ENCODE measurements around the gene MST1R.
A peak's percentile ranks its signal among the peaks of the same experiment; 100 is the strongest.

DNA sequence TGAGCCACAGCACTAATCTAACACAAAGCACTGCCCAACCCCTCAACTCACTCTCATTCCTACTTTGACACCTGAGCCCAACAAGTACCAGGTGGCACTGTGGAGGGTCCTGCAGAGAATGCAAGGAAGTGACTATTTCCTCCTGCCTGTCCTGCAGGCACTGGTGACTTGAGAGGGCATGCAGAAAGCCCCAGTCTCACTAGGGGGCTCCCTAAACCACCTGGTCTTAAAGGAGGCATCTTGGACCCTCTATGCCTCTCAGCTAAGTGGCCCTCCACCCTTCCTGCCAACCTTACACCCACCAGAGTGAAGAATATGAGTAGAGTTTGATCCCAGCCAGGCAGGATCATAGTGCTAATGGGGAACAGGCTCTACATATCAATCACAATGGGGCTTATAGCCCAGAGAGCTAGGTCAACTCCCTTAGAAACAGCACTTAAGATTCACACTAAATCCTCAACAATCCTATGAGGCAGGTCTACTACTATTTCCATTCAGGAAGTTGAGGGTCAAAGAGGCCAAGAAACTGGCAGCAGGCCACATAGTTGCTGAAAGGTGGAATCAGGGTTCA is 62.5 kb downstream of the MST1R start:
- TF ChIP-seq, protein P1, sequence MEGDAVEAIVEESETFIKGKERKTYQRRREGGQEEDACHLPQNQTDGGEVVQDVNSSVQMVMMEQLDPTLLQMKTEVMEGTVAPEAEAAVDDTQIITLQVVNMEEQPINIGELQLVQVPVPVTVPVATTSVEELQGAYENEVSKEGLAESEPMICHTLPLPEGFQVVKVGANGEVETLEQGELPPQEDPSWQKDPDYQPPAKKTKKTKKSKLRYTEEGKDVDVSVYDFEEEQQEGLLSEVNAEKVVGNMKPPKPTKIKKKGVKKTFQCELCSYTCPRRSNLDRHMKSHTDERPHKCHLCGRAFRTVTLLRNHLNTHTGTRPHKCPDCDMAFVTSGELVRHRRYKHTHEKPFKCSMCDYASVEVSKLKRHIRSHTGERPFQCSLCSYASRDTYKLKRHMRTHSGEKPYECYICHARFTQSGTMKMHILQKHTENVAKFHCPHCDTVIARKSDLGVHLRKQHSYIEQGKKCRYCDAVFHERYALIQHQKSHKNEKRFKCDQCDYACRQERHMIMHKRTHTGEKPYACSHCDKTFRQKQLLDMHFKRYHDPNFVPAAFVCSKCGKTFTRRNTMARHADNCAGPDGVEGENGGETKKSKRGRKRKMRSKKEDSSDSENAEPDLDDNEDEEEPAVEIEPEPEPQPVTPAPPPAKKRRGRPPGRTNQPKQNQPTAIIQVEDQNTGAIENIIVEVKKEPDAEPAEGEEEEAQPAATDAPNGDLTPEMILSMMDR (IDR thresholded peaks at IDR 0.05): peak in 2 of 4 donors; percentile 21 to 34
- no peak for TF ChIP-seq POLR2A (IDR thresholded peaks at IDR 0.05)

Data from right lobe of liver (tissue), 4 donors.